Mammary epithelial cell (primary cell): ENCODE results near the gene SRGAP3.

Experiments
- EZH2 ChIP-seq: IDR thresholded peaks from 2 replicates; pipeline ENCODE4 v1.6.1; 2012; ENCODE audit warnings: low read length, inconsistent platforms, borderline replicate concordance
- TF ChIP-seq, protein P1 (sequence below), 2 donors: IDR thresholded peaks in 1 of 2; conservative IDR thresholded peaks in 1 of 2; 2 replicates each; pipeline ENCODE4 v1.5.1; 2011 to 2012; ENCODE audit warnings: inconsistent platforms in 2 of 2, low read length in 2 of 2, mild to moderate bottlenecking in 2 of 2, control low read depth in 1 of 2, low read depth in 1 of 2; ENCODE audit not compliant: insufficient read depth in 1 of 2; ENCODE audit errors: extremely low read depth in 1 of 2

DNA sequence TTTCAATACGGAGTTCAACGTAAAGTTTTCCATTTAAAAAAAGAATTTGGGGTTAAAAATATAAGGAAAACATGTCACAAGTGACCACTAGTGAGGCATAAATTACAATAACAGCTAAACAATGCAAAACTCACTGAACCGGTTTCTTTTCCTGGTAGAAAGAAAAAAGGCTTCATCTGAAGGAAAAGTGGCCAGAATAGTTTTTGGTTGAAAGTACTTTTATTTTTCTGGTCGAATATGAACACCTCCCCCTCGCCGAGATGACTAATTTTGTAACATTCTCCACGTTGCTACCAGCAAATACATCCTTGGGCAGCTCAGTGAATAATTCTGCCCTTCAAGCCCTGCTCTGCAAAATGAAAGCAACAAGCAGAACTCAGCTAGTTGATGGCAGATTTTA is 3.9 kb upstream of the SRGAP3 start:
- TF ChIP-seq, protein P1, sequence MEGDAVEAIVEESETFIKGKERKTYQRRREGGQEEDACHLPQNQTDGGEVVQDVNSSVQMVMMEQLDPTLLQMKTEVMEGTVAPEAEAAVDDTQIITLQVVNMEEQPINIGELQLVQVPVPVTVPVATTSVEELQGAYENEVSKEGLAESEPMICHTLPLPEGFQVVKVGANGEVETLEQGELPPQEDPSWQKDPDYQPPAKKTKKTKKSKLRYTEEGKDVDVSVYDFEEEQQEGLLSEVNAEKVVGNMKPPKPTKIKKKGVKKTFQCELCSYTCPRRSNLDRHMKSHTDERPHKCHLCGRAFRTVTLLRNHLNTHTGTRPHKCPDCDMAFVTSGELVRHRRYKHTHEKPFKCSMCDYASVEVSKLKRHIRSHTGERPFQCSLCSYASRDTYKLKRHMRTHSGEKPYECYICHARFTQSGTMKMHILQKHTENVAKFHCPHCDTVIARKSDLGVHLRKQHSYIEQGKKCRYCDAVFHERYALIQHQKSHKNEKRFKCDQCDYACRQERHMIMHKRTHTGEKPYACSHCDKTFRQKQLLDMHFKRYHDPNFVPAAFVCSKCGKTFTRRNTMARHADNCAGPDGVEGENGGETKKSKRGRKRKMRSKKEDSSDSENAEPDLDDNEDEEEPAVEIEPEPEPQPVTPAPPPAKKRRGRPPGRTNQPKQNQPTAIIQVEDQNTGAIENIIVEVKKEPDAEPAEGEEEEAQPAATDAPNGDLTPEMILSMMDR (conservative IDR thresholded peaks at IDR 0.05 in 1 of 2, IDR thresholded peaks at IDR 0.05 in 1 of 2; ENCODE audit: extremely low read depth in 1 of 2, insufficient read depth in 1 of 2, low read depth in 1 of 2, low read length in 2 of 2), result no peak
- no peak for TF ChIP-seq EZH2
